NCI-H2107 treated with DMSO at 0.1 percent for 48 hours (cell line): ENCODE measurements around the gene NR1H4.
"Not testable (repeated sequence)": the region's sequence is repeated elsewhere in the genome, so short reads cannot be mapped to it uniquely, and the experiment has no call there.

Source experiments
- DNase-seq: peaks from one replicate; lab custom pipeline; 2025; ENCODE audit not compliant: unreplicated experiment; lab: John Stamatoyannopoulos, UW

NR1H4 gene

DNA sequence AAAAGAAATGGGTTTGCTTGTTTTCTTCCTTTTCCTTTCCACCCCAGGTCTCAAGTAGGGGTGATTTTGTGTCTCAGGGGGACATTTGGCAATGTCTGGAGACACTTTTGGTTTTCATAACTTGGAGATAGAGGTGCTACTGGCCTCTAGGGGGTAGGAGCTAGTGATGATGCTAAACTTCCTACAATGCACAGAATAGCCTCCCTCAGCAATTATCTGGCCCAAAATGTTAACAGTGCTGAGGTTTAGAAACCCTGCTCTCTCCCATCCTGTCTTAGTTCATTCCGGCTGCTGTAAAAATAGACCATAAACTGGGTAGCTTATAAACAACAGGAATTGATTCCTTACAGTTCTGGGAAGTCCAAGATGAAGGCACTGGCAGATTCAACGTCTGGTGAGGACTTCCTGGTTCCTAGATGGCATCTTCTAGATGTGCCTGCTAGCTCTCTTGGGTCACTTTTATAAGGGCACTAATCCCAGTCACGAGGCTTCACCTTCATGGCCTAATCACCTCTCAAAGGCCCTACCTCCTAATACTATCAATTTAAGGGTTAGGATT lies 92.4 kb downstream of the NR1H4 start:
- DNase-seq = no peak

DNA sequence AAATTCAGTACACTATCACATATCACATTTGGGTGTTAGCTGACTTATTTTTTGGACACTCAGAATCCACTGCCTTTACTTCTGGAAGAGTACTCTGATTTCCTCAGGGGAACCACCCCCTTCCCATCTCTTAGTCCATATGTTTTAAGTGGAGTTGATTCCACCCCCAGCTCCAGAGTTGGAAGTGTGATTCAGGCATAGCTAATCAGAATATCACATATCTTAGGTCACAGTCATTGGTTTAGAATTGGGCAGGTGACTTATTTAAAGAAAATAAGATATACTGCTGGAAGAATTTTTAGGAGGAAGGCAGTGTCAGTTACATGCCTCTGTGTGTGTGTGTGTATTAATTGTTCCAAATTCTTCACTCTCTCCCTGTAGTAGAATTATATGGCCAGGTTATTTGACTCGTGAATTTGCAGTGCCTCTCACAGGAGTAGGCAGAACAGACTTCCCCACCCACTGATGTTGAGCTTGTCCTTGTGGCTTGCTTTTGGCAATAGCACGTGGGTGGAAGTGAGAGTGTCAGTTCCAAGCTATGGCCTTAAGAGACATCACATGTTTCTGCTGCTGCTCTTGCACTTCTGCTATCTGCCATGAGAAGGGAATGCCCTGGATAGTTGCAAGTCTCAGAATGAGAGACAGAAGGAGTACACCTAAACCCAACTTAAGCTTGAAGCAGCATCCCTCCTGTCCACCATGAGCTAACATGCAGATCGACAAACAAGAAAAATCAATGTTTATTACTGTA lies 93.4 kb downstream of the NR1H4 start:
- DNase-seq = no peak

DNA sequence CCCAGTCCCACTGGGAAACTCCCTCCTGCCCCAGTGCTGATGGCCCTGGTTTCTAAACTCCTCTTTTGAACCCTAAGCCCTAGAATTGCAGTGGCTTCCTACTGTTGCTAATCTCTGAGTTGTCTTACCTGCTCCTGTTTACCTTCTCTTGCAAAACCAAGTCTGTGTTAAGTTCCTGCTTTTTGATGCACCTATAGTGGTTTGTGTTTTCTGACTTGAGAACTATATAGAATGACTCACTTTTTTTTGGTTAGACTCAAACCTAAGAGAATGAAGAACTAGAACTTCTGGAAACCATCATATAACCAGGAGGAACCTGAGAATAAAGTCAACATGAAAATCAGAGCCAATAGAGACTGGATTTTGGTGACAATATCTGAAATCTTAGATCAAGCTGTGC lies 94.3 kb downstream of the NR1H4 start:
- DNase-seq = no peak

DNA sequence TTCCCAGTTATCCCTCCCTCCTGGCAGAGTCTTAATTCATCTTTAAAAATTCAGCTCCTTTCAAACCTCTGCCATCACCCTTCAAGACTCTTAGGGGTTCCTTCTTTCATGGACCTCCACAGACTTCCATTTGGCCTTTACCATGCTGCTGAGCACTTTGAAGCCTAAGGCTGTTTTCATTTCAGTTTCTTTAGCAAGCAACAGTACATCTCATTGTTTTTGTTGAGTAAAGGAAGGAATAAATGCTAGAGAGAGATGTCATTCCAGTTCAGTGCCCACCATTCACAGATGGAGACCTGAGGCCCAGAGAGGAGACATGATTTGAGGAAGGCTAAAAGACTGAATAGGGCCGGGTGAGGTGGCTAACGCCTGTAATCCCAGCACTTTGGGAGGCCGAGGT lies 98.5 kb downstream of the NR1H4 start:
- no peak for DNase-seq

DNA sequence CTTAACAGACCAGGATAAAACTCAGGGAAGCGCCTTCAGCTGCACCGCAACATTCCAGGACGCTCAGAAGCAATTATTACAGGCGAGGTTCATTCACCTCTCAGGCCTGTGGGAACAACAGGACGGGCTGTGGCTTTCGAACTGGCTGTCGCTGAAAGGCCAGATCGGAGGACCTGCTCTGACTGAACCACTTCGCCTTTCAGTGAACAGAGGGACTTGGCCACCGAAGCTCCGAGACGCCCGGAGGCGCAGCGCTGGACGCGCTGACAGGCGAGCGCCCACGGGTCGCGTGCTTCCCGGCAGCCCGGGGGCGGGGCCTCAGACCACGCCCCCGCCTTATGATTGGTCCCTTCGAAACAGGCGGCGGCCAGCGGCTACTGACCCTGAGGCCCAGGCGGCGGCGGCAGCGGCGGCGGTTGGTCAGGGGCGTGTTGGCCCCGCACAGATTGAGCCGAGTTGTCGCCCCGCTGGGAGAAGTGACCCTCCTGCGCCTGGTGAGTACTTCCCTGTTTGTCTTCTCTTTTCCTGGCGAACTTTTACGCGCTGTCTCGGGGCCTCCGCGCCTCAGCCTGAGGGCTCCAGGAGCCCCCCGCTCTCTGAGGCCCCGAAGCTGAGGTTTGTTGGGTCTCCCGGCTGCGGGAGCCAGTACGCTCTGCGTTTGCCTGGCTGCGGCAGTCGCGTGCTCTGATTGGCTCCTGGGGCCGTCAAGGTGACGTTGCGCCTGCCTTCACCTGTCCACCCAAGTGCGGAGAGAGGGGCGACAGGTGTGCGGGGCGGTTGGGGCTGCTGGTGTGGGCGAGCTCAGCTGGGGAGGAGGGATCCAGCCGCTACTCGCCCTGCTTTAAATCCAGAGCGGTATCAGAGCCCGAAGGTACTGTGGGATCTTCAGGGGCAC lies 99.9 kb downstream of the NR1H4 start, which contains the start of gene GAS2L3:
TSS of gene GAS2L3 (plus strand) at position 393 of the 895 bp plus-strand sequence. CDS start 21,221 bp downstream, outside the sequence.
- DNase-seq = peak; percentile 54

DNA sequence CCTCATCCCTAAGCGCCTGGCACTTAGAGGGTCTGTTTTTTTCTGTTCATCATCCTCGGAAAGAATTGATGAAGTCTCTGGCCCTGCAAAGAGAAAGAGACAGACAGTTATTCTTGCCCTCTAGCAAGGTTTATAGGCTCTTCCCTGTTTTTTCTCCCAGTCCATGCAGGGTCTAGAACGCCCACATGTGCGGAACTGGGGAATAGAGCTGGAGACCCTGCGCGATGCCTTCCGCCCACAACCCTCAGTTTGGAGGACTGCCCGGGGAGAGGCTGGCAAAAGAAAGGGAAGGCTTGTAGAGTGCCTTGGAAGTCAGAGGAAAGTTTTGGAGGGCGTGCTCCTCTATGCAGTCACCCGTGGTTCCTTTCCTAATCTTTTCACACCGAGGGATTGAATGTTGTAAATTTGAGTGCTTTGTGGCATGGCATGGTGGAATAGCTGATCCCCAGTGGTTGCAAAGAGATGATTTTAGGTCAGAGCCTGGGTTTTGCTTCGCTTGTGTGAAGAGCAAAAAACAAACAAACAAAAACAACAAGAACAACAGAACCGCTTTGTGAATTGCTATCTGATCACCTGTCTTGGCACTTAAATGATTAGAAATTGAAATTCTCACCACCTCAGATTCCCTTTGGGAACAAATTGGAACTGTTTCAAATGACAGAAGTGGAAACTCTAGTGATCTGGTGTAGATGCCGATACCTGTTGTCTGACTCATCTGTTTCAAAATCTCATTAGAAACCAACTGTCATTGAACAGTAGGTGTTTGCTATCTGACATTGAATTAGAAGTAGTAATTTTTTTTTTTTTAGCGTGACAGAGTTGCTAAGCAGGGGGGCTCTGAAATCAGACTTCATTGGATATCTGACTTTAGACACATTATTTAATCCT lies 100.8 kb downstream of the NR1H4 start:
- DNase-seq = no peak

DNA sequence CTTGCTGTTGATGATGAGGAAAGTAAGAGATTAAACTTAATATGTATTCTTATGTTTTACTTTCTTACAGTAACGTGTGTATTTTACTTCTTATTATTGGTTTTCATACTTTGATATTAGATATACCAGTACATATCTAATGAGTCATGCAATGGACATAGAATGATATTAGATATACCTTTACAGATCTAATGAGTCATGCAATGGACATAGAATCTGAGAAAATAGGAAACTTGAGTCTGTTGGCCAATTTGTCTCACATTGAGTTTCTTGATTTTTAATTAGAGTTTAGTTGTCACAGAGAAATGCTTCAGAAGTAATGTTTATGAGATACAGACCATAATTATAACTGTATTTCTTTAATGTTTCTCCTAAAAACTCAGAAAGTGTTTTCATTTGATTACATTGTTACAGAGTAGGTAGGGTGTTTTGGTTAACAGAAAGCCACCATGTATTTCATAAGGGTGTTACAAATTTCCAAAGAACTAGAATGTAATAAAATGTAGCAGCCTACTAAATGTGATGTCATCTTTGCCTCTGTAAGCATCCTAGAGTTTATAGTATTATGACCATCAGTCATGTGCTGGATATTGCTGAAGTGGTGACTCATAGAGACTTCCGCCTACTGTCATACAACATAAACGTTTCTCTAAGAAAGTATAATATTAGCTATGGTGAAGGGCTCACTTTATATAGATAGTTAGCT lies 102.8 kb downstream of the NR1H4 start:
- DNase-seq = no peak

DNA sequence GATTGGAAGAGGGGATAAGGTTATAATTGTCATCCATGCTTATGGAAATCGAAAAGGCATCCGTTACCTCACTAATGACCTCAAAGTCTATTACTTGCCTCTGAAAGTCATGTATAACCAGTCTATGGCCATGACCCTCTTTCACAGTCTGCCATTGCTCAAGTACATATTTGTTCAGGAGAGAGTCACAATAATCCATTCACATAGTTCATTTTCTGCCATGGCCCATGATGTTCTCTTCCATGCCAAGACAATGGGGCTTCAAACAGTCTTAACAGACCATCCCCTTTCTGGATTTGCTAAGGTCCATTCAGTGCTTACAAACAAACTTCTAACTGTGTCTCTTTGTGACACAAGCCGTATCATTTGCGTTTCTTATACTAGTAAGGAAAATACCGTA lies 105.3 kb downstream of the NR1H4 start:
- no peak for DNase-seq

DNA sequence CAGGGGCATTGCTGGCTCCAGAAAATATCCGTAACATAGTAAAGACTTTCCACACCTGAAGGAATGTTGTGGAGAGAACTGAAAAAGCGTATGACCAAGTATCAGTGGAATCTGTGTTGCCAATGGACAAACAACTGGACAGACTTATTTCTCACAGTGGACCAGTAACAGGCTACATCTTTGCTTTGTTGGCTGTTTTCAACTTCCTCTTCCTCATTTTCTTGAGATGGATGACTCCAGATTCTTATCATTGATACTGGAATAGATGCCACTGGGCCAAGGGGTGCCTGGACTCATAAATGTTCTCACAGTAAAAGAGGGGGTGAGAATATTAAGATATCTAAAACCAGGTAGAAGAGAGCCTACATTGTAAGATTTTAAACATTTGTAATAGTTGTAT lies 106.2 kb downstream of the NR1H4 start:
- DNase-seq = no peak

DNA sequence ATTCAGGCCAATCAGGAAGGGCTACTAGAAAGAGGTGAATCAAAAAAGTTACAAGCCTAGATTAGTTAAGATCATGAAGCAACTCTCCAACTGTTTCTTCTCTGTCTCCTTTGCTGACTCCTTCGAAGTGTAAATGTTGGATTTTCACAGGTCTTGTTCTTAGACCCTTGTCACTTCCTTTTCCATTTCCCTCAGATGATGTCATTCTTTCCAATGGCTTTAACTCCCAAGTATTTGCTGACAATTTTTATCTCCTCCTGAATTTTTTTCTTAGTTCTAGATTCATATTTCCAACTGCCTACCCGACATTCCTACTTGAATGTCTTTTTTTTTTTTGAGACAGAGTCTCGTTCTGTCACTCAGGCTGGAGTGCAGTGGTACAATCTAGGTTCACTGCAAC lies 110.6 kb downstream of the NR1H4 start:
- DNase-seq = no peak

DNA sequence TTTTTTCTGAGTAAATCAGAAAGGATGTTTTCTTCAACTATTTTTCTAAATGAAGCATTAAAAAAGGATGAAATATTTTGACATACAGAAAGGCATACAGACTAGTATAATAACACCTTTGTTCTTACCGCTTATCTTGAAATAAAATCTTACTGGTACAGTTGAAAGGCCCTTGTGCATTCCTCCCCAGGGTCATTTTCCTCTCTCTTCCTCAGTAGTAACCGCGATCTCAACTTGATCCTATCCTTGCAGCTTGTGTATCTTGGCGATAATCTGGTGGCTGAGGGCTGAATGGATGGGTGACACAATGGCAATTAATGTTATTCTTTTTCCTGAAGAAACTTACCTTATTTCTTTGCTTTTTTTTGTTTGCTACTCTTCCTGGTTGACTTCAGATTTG lies 118.3 kb downstream of the NR1H4 start:
- DNase-seq = no peak

DNA sequence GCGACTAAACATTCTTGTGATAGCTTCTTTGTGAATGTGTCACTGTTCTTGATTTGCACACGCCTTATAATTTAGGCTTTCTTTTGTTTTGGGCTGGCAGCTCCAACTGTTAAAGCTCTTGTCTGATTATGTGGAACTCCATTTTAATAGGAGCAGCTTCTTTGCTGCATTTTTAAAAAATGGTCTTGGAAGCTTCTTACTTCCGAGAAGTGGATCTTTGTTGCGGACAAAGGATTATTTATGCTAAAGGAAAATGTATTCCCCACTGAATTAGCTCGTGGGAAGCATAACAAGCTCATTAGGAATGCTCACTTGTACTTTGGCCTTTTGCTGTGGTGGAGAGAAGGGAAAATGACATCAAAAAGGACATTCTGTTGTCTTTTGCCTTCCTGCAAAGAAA lies 119.8 kb downstream of the NR1H4 start:
- no peak for DNase-seq

DNA sequence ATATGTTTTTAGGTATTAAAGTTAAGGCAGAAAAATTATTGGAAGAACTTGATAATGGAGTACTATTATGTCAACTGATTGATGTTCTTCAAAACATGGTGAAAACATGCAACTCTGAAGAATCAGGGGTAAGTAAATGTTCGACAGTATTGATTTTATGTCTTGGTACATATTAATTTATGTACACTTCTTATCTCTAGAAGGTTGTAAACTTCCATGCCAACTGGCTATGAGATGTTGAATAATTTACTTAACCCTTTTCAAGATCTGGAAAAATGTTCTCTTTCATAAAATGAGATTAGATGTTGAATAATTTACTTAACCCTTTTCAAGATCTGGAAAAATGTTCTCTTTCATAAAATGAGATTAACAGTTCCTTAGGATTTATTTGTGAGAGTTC lies 128.0 kb downstream of the NR1H4 start:
- DNase-seq = no peak

DNA sequence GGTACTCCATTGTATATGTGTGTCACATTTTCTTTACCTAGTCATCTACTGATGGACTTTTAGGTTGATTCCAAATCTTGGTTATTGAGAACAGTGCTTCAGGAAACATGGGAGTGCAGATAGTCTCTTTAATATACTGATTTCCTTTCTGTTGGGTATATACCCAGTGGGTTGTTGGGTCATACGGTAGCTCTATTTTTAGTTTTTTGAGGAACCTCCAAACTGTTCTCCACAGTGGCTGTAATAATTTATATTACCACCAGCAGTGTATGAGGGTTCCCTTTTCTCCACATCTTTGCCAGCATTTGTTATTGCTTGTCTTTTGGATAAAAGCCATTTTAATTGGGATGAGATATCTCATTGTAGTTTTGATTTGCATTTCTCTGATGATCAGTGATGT lies 129.3 kb downstream of the NR1H4 start:
- not testable (repeated sequence) for DNase-seq

DNA sequence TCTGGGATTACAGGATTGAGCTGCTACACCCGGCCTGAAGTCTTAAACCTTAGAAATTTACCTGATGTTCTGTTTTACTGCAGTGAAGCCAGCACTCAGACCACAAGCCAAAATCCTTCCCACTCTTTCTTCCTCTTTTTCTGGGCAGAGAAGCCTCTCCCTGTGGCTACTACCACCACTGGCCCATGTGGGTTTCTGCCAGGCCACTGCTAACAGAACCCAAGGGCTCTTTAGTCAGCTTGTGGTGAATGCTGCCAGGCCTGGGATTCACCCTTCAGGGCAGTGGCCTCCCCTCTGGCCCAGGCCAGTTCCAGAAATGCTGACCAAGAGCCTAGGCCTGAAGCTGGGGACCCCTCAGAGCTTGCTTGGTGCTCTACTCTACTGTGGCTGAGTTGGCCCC lies 135.1 kb downstream of the NR1H4 start:
- DNase-seq = no peak

DNA sequence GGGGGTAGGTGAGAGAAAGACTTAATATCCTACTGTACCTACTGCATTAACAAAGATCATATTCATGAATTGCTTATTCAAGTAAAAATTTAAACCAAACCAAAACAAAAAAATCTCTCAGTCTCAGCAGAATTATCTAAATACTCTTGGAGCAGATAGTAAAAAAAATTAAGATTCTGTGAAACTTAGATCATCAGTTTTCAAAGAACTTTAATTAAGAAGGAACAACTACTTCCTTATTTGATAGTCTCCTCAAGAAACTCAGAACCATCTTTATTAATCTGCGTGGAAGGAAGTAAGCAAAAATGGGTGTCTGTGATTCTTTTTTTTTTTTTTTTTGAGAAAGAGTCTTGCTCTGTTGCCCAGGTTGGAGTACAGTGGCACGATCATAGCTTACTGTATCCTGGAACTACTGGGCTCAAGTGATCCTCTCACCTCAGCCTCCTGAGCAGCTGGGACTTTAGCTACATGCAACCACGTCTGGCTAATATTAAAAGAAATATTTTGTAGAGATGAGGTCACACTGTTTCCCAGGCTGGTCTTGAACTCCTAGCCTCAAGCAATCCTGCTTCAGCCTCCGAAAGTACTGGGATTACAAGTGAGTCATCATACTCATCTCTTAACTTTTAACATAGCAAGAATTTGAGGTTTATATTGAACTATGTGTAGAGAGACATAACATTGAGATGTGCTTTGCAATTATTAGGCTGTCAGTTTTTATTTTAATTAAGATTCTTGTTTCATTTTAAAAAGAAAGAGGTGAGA lies 137.2 kb downstream of the NR1H4 start:
- no peak for DNase-seq

DNA sequence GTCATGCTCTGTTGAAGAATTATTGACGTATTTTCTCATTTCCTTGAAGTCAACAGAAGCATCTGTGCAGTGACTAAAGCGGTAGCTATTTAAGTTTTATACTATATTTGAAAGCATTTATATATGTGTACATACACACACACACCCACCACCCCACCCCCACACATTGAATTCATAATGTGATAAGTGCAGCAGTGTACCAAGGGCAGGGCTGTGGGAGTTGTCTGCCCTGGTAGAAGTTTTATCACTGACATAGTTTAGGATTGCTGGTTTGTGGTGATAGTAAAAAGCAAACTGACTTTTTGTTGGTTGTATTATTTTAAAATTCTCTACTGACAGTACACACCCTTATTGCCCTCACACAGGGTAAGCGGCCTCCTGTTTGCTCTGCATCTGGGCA lies 138.9 kb downstream of the NR1H4 start:
- no peak for DNase-seq
